ENCODE results near the gene CACNA1G.

Gene CACNA1G

GRCh38 chr17:50536683-50537646 lies 23.6 kb upstream of the CACNA1G start:
- DNase-seq (ENCODE audit: low read depth) = no peak

GRCh38 chr17:50537721-50538548 lies 22.6 kb upstream of the CACNA1G start:
- no peak for TF ChIP-seq CTCF (IDR thresholded peaks at IDR 0.05; ENCODE audit: control insufficient read depth, insufficient read depth, low read depth, low read length, missing control alignments)
- no peak overlapping the region for H3K4me3 ChIP-seq (ENCODE audit: control insufficient read depth, low read depth, low read length)
- no peak for DNase-seq (ENCODE audit: low read depth)

More at GRCh38 chr17:50536683-50537646, 23.6 kb upstream of the CACNA1G start:
- H3K4me3 ChIP-seq (ENCODE audit: control insufficient read depth, low read depth, low read length) = no peak overlapping the region
- TF ChIP-seq CTCF (IDR thresholded peaks at IDR 0.05; ENCODE audit: control insufficient read depth, insufficient read depth, low read depth, low read length, missing control alignments) = no peak

- no peak for TF ChIP-seq CTCF (IDR thresholded peaks at IDR 0.05; ENCODE audit: control insufficient read depth, insufficient read depth, low read depth, low read length, missing control alignments)
- no peak overlapping the region for H3K4me3 ChIP-seq (ENCODE audit: control insufficient read depth, low read depth, low read length)
- no peak for DNase-seq (ENCODE audit: low read depth)
These were observed 21.7 kb upstream of the CACNA1G start for GRCh38 chr17:50538549-50539410.

DNA sequence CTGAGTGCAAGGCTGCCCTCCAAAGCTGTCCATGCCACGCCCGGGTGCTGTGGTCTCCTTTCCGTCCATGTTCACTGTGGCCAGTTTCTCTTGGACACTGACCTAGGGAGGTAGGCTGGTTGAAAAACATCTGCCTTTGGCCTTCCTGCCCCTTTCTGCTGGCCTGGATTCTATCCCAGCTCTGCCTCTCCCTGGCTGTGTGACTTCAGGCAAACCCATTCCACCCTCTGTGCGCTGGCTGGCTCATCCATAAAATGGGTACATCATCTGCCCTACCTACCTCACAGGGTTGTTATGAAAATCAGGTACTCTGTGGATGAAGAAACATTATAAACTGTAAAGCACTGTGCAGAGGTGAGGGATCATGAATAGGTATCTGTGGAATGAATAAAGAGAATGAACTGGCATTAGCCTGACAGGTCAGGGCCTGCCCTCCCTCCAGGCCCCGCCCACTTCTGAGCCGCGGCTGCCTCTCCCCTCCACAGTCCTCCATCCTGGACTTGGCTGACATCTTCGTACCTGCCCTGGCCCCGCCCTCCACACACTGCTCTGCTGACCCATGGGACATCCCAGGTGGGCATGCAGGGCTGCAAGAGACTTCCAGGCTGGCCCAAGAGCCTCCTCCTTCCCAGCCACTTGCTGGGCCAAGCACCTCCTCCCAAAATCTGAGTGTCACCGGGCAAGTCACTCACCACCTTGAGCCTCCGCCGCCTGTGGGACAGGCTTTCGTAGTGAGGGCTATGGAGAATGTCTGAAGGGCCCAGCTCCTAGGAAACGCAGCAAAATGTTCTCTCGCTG lies 20.6 kb upstream of the CACNA1G start:
- no peak for TF ChIP-seq CTCF (IDR thresholded peaks at IDR 0.05; ENCODE audit: control insufficient read depth, insufficient read depth, low read depth, low read length, missing control alignments)
- no peak for DNase-seq (ENCODE audit: low read depth)
- H3K4me3 ChIP-seq (ENCODE audit: control insufficient read depth, low read depth, low read length) = no peak overlapping the region

DNA sequence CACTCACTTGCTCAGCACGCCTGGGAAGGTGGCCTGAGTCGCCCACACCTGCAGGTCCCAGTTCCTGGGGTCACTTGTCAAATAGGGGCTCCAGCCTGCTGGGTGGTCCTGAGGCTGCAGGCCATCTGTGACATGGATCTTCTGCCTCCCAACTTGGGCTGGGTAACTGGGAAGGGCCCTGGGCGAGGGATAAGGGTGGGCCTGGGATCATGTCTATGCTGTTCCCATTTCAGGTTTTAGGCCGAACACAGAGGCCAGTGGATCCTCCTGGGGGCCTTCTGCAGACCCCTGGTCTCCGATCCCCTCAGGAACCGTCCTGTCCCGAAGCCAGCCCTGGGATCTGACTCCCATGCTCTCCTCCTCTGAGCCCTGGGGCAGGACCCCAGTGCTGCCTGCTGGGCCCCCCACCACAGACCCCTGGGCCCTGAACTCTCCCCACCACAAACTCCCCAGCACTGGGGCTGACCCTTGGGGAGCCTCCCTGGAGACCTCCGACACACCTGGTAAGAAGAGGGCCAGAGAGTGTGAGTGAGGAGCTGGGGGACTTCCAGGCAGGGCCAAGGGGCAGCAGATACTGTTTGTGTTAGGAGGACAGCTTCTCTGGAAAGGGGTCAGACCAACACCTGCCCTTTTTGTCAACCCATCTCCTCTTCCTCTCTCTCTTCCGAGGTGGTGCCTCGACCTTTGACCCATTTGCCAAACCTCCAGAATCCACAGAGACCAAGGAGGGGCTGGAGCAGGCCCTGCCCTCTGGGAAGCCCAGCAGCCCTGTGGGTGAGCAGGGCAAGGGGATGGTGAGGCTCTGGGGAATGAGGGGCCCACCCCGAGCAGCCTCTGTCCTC lies 19.7 kb upstream of the CACNA1G start:
- TF ChIP-seq CTCF (IDR thresholded peaks at IDR 0.05; ENCODE audit: control insufficient read depth, insufficient read depth, low read depth, low read length, missing control alignments) = no peak
- no peak overlapping the region for H3K4me3 ChIP-seq (ENCODE audit: control insufficient read depth, low read depth, low read length)
- no peak for DNase-seq (ENCODE audit: low read depth)
